Activated CD8-positive, alpha-beta memory T cell treated with anti-CD3 and anti-CD28 coated beads for 36 hours (primary cell): Measurements from ENCODE around the gene PARVG. TPM values are rescaled to one million over a fixed set of nuclear protein-coding genes. Genes with fewer than 3 reads are reported as not detected.

Experiments
- CTCF ChIA-PET: fragments of 350-600 bp; sonication (Branson Sonifier 250); formaldehyde crosslinking; loops from one replicate; lab custom pipeline; 2021; ENCODE audit warnings: antibody characterized with exemption; lab: Charles Lee
- POLR2A ChIA-PET: fragments of 350-600 bp; sonication (Branson Sonifier 250); formaldehyde crosslinking; loops from one replicate; lab custom pipeline; 2021; ENCODE audit warnings: antibody characterized with exemption; lab: Charles Lee
- total RNA-seq, 2 experiments: library from RNA; stranded (reverse); gene quantifications; one replicate each; pipeline ENCODE4 v1.2.3, GENCODE V29; 2021

The PARVG gene
- total RNA-seq, 2 experiments from 2014 or later: 47.9 to 50.0 TPM

GRCh38 chr22:44191036-44191454 is 10.3 kb downstream of the PARVG start:
- ChIA-PET CTCF (interaction anchor here (0.6 kb wide), 1 partner anchor 476 kb away, joined by 3 read pairs; no protein-coding TSS in a partner anchor), POLR2A (interaction anchor here (0.9 to 2.1 kb wide), 2 partner anchors 8 to 10 kb away, joined by 8 to 11 read pairs; partner anchors contain the start of gene PARVG)

GRCh38 chr22:44192098-44192815 is 11.5 kb downstream of the PARVG start:
- ChIA-PET CTCF (no interaction called here), POLR2A (interaction anchor here (0.6 to 0.9 kb wide), 2 partner anchors 9 to 20 kb away, joined by 3 to 8 read pairs; no protein-coding TSS in a partner anchor)

GRCh38 chr22:44192816-44193534 is 12.2 kb downstream of the PARVG start:
- CTCF ChIA-PET: interaction anchor here (0.5 kb wide), 1 partner anchor 409 kb away, joined by 3 read pairs; no protein-coding TSS in a partner anchor
- POLR2A ChIA-PET: no interaction called here

- POLR2A ChIA-PET: no interaction called here
- CTCF ChIA-PET: interaction anchor here (0.5 kb wide), 1 partner anchor 408 kb away, joined by 3 read pairs; no protein-coding TSS in a partner anchor
Measured at GRCh38 chr22:44193535-44193891, 12.8 kb downstream of the PARVG start.

GRCh38 chr22:44194569-44194968 is 13.8 kb downstream of the PARVG start:
- ChIA-PET POLR2A (no interaction called here), CTCF (no interaction called here)

GRCh38 chr22:44195189-44195871 is 14.6 kb downstream of the PARVG start:
- ChIA-PET CTCF (interaction anchor here (0.5 to 0.8 kb wide), 2 partner anchors 16 to 47 kb away, joined by 3 read pairs; no protein-coding TSS in a partner anchor), POLR2A (no interaction called here)

- ChIA-PET CTCF (interaction anchor here (0.8 kb wide), 1 partner anchor 15 kb away, joined by 3 read pairs; no protein-coding TSS in a partner anchor), POLR2A (no interaction called here)
Measured at GRCh38 chr22:44196241-44196640, 15.5 kb downstream of the PARVG start.

GRCh38 chr22:44196731-44197131 is 16.0 kb downstream of the PARVG start:
- POLR2A ChIA-PET: no interaction called here
- CTCF ChIA-PET: no interaction called here

GRCh38 chr22:44197271-44197670 is 16.5 kb downstream of the PARVG start:
- CTCF ChIA-PET: no interaction called here
- POLR2A ChIA-PET: no interaction called here

GRCh38 chr22:44199164-44199563 is 18.4 kb downstream of the PARVG start:
- ChIA-PET POLR2A (no interaction called here), CTCF (no interaction called here)

- POLR2A ChIA-PET: no interaction called here
Measured at GRCh38 chr22:44199866-44200265, 19.1 kb downstream of the PARVG start.

GRCh38 chr22:44200451-44200850 is 19.7 kb downstream of the PARVG start:
- POLR2A ChIA-PET: no interaction called here
- CTCF ChIA-PET: no interaction called here

More at GRCh38 chr22:44199866-44200265, 19.1 kb downstream of the PARVG start:
- CTCF ChIA-PET: no interaction called here

- ChIA-PET CTCF (no interaction called here), POLR2A (no interaction called here)
Measured at GRCh38 chr22:44200855-44201550, 20.3 kb downstream of the PARVG start.

GRCh38 chr22:44201665-44202064 is 20.9 kb downstream of the PARVG start:
- CTCF ChIA-PET: no interaction called here
- POLR2A ChIA-PET: no interaction called here

GRCh38 chr22:44202261-44202789 is 21.6 kb downstream of the PARVG start:
- ChIA-PET POLR2A (no interaction called here), CTCF (no interaction called here)

GRCh38 chr22:44203203-44203602 is 22.5 kb downstream of the PARVG start:
- POLR2A ChIA-PET: no interaction called here
- CTCF ChIA-PET: no interaction called here

GRCh38 chr22:44204739-44205515 is 24.2 kb downstream of the PARVG start:
- CTCF ChIA-PET: no interaction called here
- POLR2A ChIA-PET: no interaction called here
